ENCODE results near the gene SLC5A3.

The SLC5A3 gene

DNA sequence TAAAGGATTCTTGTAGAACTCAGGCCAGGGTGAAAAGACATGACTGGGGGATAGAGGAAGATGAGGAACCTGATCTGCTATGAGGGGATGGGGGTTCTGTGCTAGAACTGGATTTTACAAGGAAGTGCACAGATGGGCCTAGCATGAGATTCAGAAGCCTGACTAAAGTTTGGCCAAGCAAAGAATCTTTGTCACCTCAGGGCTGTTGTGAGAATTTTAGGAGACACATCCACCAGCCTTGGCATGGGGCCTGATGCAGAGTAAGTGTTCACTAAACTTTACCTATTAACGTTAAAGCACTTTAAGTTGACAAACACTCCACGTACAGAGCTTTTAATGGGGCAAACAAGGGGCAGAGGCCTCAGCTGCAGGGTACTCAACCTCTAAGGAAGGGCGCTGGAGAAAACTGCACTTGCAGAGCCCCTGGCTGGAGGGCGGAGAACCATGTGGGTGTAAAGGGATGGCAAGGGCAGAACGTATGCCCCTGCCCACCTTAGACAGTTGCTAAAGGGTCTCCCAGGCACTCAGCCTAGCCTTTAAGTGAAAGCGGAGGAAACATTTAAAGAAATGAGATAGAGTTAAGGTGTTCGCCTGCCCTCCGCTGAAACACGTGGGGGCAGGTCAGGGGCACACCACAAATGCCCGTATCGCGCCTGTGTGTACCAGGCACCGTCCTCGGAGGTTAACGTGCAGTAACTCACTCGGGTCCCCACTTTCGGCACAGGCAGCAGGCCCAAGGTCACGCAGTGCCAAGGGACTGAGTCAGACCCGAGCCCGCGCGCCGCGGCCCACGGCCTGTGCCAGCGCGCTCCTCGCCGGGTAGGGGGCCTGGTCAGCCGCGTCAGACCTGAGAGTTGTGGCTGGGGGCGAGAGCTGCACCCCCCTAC lies 990 bp upstream of the SLC5A3 start:
- DNase-seq: no peak

DNA sequence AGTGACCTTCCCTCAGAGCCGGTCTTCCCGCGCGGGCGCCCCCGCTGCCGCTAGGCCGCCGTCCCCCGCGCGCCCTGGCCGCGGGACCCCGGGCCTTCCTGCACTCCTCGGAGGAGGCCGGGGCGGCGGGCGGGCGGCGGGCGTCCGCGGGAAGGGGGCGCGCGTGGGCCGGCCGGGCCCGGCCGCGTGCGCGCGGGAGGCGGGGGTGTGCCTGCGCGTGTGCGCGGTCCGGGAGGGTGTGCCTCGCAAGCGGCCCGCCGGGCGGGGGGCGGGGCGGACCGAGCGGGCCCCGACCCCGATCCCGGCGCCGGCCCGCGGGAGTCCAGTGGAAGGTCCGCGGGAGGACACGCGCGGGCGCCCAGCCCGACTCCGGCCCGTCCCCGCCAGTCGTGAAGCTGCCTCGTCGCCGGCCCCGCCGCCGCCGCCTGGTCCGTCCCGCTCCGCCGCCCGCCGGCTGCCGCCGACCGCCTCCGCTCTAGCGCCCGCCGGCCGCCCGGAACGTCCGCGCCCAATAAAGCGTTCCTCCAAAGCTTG lies 438 bp downstream of the SLC5A3 start:
- peak; percentile 16 to 35 for DNase-seq

DNA sequence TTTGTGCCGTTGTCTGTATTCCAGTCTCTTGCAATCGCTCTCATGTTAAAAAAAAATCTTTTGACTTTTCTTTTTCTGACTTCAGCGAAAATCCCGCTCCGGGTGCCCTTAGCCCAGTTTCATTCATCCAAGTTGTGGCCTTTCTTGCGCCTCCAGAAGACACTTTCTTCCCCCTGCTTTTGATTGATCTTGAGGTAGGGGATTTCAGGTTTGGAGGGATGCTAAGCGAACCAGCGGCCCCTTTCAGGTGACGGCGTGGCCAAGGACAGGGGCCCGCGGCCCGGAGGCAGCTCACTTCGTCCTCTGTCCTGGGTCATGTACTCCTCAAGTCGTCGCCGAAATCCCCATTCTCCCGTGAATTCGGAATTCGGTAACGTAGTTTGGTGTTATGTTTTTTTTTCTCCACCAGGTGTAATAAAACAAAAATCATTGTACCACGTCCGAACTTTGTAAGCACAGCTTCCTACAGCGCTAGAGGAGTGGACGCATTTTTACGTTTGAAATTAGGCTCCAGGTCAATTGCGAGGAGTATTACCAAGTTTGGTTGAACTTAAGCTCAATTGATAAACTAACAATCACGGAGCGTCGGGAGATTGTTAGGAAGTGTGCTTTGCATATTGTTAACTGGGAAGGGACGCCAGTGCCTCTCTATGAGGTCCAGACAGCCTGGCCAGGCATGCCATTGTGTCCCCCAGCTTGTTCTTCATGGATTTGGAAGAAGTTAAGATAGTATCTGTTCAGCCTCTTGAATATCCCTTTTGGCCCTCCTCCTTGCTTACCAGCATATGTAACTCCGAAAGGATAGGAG lies 1.1 kb downstream of the SLC5A3 start:
- DNase-seq: no peak

DNA sequence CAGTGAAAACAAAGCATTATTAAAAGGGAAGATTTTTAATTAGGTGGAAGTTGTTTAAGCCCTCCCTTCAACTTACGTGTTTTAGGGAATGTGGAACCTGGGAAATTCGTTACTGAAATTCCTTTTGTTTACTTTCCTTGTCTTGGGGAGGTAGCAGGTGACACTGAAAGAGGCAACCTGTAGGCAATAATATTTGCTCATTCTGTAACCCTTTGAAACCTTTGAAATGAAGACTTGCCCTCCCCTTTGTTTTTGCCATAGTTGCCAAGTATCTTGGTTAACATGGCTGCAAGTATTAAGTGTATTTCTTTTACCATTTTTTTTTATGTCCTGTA lies 1.7 kb downstream of the SLC5A3 start:
- DNase-seq: no peak

DNA sequence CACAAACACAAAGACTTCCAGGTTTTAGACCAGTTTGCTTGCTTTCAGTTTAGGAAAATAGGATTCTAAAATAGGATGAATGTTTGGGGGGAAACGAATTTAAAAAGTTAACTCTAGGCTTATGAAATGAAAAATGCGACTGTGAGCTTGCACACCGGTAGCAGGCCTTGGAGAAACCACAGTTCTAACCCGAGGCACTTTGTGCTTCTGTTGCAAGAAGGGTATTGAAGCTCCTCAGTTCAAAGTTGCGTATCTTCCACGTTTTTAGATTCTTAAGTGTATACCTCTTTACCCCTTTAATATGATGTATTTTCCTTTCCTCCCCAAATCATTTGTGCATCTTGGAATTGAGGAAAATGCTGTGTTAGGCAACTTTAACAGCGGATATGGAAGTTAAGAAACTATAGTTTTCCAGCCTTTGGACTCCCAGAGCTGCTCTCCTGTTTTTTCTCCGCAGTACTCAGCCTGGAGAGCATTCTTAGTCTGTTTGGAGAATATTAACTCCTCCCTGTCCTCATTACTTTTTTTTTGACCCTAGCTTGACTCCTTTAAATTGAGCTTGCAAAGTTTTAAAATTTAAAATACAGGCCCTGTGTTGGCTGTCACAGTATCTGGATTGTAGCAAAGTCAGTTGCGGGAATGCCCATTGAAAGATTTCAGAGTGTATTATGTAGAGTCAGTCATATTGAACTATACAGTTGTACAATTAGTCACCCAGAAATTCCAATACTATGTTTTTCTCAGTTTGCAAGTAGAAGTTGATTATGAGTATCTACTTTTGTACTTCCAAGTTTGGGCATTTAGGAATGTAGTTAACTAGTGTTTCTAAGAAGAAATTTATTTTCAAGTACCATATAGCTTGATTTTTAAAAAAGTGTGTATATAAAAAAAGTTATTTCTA lies 2.6 kb downstream of the SLC5A3 start:
- no peak for DNase-seq

DNA sequence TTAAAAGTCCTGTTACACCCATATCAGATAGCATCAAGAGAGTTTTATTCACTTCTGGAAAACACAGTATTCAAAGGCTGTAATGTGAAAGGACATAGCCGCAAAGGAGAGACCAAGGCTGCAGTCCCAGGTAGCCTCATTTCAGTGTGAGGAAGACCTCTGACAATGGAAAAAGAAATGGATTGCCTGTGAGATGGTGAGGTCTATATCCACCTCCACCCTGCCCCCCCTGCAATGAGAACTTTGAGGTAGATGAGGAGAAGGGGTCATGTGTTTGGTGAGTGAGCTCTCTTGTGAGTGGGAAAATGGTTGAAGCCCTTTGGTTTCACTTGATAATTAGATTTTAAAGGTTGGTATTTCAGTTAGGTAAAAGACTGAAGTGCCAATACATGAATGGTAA lies 3.5 kb downstream of the SLC5A3 start:
- DNase-seq: no peak

DNA sequence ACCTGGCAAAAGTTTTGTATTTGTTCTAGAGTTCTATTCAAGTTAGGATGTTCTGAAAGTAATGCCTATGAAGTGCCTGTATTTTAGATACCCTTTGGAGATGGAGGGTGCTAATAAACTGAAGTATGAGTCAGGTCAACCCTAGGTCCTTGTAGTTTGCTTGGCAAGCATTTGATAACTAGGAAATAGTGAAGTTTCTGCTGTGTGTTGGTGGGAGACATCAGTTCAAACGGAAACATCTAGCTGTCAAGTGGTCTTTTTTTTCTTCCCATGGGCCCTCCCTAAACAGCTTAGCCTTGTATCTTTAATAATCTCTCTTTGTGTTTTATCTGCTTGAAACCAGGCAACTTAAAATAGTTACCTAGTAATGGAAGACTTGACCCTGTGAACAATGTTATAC lies 4.5 kb downstream of the SLC5A3 start:
- no peak for DNase-seq

DNA sequence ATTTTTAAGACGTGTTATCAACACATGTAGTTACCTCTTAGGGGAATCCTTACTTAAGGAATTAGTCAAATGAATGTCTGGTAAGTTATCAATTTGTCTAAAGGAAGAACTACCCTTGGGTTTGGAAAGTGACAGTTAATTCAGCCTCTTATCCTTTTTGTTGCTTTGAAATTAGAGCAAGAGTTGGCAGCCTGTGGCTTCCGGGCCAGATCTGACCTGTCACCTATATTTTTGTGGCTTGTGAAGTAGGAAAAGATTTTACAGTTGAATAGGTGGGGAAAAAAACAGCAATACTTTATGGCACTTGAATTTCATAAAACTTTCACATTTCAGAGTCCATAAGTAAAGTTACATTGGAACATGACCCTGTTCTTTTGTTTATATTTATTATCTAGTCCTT lies 5.5 kb downstream of the SLC5A3 start:
- no peak for DNase-seq

DNA sequence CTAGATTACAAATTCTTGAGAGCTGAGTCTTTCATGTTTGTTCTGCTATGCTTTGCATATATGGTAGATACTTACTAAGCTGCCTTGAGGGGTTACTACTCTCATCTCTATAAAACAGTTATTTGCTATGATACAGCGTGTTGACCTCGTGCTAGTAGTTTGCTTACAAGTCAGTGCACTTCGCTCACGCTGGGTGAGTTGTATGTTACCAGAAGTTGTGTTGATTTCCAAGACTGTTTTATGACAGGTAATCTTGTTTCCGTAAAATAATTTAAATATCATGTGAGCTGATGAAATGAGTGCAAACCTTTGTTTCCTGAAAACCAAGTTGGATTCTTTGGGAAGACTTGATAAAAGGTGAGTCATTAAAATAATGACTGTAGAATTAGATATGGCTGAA lies 7.3 kb downstream of the SLC5A3 start:
- no peak for DNase-seq

DNA sequence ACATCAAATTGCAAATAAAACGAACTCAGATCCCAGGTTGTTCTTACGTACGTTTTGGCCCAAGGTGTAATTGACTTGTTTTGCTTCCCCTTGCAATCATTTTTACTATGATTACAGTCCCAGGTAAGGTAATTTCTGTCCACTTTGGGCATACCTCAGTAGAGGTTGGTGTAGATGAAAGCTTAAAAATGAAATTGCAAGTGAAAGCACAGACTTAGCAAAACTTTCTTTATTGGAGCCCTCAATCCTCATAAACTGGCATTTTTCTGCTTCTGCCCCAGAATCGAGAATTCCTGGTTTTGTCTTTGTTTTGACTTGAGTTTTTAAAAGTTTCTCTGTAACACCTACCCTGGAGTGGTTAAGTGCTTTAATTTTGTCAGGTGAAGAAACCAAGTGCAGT lies 9.4 kb downstream of the SLC5A3 start:
- DNase-seq: no peak

DNA sequence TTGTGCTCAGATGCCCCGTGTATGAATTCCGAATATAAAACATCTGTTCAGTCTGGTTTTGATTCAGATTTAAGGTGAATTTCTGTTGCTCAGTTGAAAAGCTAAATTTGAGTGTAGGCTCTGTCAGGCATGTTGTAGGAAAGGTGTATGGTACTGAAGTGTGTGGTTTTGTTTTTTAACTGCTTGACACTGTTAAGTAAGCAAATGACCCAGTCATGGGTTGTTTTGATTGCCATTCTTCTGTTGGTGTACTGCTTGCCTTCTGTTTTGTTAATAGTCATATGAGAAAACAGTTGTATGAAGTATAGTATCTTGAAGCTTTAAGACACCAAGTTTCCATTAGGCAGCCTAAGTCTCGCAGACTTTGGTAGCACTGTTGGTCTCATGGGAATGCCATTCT lies 10.0 kb downstream of the SLC5A3 start:
- no peak for DNase-seq

DNA sequence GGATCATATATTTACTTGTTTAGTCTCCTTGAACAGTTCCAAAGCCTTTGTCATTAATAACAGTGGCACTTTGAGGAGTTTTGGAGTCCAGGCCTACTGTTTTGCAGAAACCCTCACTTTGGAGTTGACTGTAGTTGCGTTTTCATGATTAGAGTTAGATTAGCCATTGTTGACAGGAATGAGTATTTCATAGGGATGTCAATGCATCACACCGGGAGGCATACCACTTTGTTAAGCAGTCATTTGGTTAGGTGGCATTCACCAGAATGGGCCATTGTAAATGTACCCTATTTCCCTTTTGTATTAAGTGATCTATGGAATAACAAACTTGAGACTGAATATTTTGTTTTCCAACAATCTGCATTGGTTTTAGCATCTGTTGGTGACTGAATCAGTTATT lies 11.8 kb downstream of the SLC5A3 start:
- no peak for DNase-seq

DNA sequence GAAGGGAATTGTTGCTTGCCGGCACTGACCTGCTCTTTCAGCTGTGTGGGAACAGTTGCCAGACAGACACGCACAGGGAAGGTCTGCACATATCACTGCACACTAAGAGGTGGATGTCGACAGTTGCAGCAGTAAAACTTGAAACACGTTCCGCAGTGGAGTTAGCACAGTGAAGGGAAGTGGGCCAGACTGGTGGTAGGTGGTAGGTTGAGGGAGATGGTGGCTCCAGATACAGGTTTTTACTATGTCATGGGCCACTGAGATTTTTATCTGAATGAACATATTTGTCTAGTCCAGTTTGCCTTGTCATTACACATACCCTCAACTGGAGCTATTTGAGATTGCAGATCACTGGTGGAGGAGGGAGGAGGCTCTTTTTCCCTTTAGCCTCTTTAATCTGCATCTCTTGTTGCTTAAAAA lies 13.5 kb downstream of the SLC5A3 start:
- DNase-seq: no peak

DNA sequence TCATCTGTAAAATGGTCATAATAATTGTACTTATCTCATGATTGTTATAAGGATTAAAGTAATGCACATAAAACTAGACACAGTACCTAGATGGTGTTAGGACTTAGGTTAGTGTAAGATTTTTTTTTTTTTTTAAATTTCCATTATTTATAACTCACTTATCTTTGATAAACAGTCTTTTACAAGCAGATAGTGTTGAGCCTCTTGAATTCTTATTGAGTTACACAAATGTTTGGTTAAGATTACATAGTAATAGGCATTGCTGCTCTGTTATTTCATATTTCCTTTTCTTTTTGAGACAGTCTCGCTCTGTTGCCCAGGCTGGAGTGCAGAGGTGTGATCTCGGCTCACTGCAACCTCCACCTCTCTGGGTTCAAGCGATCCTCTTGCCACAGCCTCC lies 15.4 kb downstream of the SLC5A3 start:
- DNase-seq: no peak

DNA sequence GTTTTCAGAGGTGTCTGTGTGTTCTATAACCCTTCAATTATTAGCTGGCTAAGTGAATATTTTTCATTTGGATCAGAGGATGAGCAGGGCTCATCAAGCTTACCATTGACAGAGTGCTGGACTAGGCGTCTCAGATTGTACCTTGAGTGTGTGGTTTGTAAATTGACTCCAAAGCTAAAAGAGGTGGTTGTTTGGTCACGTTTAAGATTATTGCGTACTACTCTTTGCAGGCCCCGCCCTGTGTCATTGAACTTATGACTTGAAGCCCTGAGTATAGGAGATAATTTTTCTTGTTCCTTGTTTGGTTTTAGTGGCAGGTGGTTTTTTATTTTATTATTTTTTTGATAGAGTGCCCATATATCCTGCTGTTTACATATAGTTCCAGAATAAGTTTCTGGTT lies 17.7 kb downstream of the SLC5A3 start:
- no peak for DNase-seq

DNA sequence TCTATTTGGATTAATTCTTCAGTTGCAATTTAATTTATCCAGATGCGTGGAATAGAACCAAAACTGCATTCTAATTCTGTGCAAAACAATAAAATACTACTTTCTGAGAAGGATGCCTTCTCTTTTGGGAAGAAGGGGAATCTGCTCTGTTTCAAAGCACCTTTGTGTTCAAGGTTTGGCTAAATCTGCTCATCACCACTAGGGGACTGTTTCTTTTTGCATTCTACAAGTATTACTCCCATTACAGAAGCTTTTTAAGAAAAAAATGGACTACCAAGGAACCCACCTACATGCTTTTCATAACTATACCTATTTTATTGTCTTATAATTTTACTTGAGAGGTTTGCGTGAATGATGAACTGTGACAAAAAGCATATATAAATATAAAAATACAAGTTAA lies 18.2 kb downstream of the SLC5A3 start:
- no peak for DNase-seq

DNA sequence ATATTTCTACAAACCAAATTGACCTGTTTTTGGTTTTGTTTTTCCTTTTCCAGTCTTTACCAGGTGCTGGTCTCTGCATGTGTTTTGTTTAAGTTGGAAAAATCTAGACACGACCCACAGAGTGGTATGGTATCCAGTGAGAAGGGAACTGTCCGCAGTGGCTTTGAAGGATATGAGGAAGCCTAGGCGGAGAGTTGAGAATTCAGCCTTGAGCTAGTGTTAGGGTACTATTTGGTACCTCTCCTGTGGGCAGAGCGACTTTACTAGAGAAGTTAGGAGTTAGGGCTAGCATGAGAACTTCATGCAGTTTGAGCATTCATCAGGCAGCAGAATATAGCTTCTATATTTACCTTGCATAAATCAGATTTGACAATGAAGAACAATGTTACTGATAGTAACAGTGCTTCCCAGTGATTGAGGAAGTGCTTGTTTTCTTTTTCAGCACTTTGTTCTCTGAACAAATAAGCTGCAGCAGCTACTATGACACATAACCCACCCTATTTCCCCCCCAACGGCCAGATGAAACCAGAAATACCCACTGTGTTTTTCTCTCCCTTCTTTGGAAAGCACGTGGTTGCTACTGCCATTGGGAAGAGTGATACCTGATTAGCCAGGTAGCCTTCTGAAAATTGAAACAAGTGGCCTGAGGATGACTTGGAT lies 19.0 kb downstream of the SLC5A3 start:
- no peak for DNase-seq

DNA sequence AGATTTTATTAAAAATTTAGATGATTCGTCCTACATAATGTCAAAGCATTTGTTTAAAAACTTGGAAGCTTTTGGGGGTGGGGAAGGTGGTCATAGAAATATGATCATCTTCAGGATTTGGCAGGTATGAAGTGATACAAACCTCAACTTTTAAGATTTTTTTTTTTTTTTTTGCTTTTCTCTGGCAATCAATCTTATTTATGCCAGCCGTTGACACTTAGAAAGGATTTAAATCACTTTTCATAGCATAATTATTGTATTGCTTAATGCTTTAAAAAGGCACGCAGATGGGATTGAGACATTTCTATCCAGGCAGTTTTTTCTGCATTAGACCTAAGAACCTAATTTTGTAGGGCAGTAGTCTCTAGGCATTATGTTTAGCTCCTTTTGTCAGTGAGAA lies 19.7 kb downstream of the SLC5A3 start:
- no peak for DNase-seq

DNA sequence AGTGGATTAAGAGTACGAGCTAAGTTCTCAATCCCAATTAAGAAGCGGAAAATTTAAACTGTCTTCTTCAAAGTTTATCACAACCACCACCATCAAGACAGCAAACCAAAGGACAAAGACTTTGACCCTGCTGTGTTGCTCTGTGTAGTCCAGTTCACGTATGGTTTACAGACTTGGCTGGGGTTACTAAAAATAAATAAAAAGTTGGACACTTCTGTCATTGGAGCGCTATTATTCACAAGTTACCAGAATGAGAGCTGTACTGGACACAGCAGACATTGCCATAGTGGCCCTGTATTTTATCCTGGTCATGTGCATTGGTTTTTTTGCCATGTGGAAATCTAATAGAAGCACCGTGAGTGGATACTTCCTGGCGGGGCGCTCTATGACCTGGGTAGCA lies 21.6 kb downstream of the SLC5A3 start:
- DNase-seq: no peak

DNA sequence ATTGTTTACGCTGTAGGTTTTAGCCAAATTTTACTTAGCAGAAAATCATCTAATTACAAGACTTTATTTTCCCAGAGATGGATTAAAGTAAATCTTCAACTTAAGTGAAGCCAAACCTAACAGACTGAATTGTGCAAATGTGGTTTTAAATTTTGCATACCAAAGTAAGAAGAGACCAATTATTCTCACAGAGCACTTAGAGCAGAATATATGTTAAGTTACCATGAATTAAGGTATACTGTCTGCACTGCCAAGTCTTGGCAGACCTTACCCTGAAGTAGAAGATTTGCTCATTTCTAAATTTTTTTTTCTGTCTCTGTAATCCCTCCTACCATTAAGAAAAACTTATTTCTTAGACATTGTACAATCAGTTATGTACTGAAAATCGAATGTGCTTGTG lies 24.1 kb downstream of the SLC5A3 start:
- DNase-seq: no peak

DNA sequence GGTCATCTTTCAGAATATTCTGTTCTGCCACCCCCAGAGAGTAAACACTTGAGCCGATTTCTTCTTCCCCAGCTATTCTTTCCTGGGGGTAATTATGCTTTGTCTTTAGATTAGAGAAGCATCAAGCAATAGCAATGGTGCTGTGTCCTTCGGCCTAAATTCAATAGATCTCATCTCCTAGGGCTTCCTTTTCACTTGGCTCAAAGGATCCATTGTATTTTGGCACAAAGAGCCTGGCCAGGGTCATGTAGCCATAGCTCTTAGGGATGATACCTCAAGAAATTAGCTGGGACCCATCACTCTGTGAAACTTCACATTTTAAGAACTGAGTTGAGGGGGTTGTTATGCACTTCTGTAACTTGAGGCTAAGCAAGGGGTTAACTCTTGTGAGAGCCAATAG lies 27.0 kb downstream of the SLC5A3 start:
- no peak for DNase-seq

DNA sequence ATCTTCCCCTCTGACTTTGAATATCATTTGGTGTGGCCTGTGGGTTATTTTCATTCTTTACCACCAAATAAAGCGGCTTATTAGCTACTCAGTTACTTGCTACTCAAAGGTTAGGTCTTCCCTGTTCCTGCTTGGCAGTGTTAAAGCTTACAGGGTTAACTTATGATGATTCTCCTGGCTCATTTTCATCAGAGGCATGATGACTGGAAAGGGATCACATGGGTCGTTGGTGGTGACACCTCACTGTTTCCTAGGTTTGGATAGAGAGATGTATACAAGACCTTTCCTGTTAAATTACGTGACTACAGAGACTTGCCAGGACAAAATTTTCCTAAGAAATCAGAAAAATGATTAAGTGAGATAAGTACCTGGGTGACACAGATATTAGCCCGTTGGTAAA lies 27.4 kb downstream of the SLC5A3 start:
- no peak for DNase-seq
